KMS-11 (cell line): Measurements from ENCODE around the gene NEK8.

ENCODE experiments used
- H2AFZ ChIP-seq: fragments of 200-600 bp; sonication (generic); 2 replicates; pipeline ENCODE4 v1.6.1; 2016; ENCODE audit warnings: antibody characterized with exemption, mixed run types, low read depth
- H3K27ac ChIP-seq: fragments of 200-600 bp; sonication (generic); 2 replicates; pipeline ENCODE4 v1.6.1; 2016; ENCODE audit warnings: mild to moderate bottlenecking, mixed run types
- H3K27me3 ChIP-seq: fragments of 200-600 bp; sonication (generic); 2 replicates; pipeline ENCODE4 v1.6.1; 2017; ENCODE audit warnings: mild to moderate bottlenecking, low read depth, mixed run types, moderate library complexity; ENCODE audit not compliant: insufficient read depth
- H3K36me3 ChIP-seq: fragments of 200-600 bp; sonication (generic); 2 replicates; pipeline ENCODE4 v1.6.1; 2017; ENCODE audit warnings: mild to moderate bottlenecking, mixed run types; ENCODE audit not compliant: insufficient read depth
- H3K4me1 ChIP-seq: fragments of 200-600 bp; sonication (generic); 2 replicates; pipeline ENCODE4 v1.6.1; 2016; ENCODE audit warnings: mild to moderate bottlenecking, low read depth, mixed run types; ENCODE audit not compliant: poor library complexity, severe bottlenecking
- H3K4me2 ChIP-seq: fragments of 200-600 bp; sonication (generic); 2 replicates; pipeline ENCODE4 v1.7.0; 2016; ENCODE audit warnings: mild to moderate bottlenecking, mixed run types
- H3K4me3 ChIP-seq: fragments of 200-600 bp; sonication (generic); IDR thresholded peaks from 2 replicates; pipeline ENCODE4 v1.6.1; 2017; ENCODE audit warnings: low read depth, low read length, mixed read lengths; ENCODE audit not compliant: insufficient read depth
- H3K79me2 ChIP-seq: fragments of 200-600 bp; sonication (generic); 2 replicates; pipeline ENCODE4 v1.6.1; 2016; ENCODE audit warnings: low read depth, mixed run types; ENCODE audit not compliant: insufficient read depth
- H3K9ac ChIP-seq: fragments of 200-600 bp; sonication (generic); 2 replicates; pipeline ENCODE4 v1.6.1; 2016; ENCODE audit warnings: mild to moderate bottlenecking, mixed run types
- H4K20me1 ChIP-seq: fragments of 200-600 bp; sonication (generic); 2 replicates; pipeline ENCODE4 v1.6.1; 2016; ENCODE audit warnings: mild to moderate bottlenecking, mixed run types; ENCODE audit not compliant: insufficient read depth
- TF ChIP-seq, protein P1 (sequence below): fragments of 200-600 bp; sonication (generic); conservative IDR thresholded peaks from 2 replicates; pipeline ENCODE4 v1.6.1; 2017; ENCODE audit warnings: low read depth, mild to moderate bottlenecking, antibody characterized with exemption, low read length, moderate library complexity, mixed read lengths

NEK8 gene

DNA sequence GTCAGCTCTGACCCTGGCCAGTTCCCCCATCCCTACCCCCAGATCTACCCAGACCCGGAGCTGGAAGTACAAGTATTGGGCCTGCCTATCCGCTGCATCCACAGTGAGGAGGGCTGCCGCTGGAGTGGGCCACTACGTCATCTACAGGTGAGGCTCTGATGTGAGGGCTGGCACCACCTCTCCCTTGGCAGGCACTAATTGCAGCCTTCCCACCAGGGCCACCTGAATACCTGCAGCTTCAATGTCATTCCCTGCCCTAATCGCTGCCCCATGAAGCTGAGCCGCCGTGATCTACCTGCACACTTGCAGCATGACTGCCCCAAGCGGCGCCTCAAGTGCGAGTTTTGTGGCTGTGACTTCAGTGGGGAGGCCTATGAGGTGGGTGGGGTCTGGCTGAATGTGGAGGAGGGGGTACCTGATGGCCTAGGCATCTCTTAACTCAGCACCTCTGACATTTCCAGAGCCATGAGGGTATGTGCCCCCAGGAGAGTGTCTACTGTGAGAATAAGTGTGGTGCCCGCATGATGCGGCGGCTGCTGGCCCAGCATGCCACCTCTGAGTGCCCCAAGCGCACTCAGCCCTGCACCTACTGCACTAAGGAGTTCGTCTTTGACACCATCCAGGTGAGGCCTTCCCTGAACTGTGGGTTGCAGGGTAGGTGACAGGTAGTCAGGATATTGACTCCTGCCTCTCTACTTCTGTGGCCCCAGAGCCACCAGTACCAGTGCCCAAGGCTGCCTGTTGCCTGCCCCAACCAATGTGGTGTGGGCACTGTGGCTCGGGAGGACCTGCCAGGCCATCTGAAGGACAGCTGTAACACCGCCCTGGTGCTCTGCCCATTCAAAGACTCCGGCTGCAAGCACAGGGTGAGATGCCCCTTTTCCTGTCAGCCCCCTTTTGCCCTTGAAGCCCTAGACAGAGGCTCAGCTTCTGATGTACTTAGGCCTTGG, 19.5 kb downstream of the NEK8 start:
- H3K4me2 ChIP-seq, result no peak overlapping the region
- H3K4me3 ChIP-seq, result no peak overlapping the region
- no peaks in the 10 kb centered on the region; the same call in 1 of the 2 replicates for H3K36me3 ChIP-seq
- H3K4me1 ChIP-seq, result peaks cover 41% of the 10 kb centered on the region
- H2AFZ ChIP-seq, result no peak overlapping the region
- no peaks in the 10 kb centered on the region for H3K27me3 ChIP-seq
- H3K27ac ChIP-seq, result no peak overlapping the region
- TF ChIP-seq, protein P1, sequence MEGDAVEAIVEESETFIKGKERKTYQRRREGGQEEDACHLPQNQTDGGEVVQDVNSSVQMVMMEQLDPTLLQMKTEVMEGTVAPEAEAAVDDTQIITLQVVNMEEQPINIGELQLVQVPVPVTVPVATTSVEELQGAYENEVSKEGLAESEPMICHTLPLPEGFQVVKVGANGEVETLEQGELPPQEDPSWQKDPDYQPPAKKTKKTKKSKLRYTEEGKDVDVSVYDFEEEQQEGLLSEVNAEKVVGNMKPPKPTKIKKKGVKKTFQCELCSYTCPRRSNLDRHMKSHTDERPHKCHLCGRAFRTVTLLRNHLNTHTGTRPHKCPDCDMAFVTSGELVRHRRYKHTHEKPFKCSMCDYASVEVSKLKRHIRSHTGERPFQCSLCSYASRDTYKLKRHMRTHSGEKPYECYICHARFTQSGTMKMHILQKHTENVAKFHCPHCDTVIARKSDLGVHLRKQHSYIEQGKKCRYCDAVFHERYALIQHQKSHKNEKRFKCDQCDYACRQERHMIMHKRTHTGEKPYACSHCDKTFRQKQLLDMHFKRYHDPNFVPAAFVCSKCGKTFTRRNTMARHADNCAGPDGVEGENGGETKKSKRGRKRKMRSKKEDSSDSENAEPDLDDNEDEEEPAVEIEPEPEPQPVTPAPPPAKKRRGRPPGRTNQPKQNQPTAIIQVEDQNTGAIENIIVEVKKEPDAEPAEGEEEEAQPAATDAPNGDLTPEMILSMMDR, result no peak
- H3K79me2 ChIP-seq, result peaks cover 24% of the 10 kb centered on the region
- 0 out of 2 replicates have a peak, but pooled peaks cover 9% of the 10 kb centered on the region for H4K20me1 ChIP-seq
- H3K9ac ChIP-seq, result no peak overlapping the region

DNA sequence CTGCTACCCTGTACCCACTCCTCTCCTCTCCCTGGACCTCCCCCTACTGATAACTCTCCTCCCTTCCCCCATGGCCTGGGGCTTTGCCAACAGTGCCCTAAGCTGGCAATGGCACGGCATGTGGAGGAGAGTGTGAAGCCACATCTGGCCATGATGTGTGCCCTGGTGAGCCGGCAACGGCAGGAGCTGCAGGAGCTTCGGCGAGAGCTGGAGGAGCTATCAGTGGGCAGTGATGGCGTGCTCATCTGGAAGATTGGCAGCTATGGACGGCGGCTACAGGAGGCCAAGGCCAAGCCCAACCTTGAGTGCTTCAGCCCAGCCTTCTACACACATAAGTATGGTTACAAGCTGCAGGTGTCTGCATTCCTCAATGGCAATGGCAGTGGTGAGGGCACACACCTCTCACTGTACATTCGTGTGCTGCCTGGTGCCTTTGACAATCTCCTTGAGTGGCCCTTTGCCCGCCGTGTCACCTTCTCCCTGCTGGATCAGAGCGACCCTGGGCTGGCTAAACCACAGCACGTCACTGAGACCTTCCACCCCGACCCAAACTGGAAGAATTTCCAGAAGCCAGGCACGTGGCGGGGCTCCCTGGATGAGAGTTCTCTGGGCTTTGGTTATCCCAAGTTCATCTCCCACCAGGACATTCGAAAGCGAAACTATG, 20.4 kb downstream of the NEK8 start:
- H3K36me3 ChIP-seq, result no peaks in the 10 kb centered on the region; the same call in 1 of the 2 replicates
- peaks cover 38% of the 10 kb centered on the region for H3K4me1 ChIP-seq
- H3K4me2 ChIP-seq, result no peak overlapping the region
- no peak overlapping the region for H2AFZ ChIP-seq
- 0 out of 2 replicates have a peak, but pooled peaks cover 9% of the 10 kb centered on the region for H4K20me1 ChIP-seq
- peaks cover 24% of the 10 kb centered on the region for H3K79me2 ChIP-seq
- H3K27me3 ChIP-seq, result no peaks in the 10 kb centered on the region
- H3K4me3 ChIP-seq, result no peak overlapping the region
- TF ChIP-seq, protein P1, result no peak
- H3K9ac ChIP-seq, result no peak overlapping the region
- no peak overlapping the region for H3K27ac ChIP-seq

DNA sequence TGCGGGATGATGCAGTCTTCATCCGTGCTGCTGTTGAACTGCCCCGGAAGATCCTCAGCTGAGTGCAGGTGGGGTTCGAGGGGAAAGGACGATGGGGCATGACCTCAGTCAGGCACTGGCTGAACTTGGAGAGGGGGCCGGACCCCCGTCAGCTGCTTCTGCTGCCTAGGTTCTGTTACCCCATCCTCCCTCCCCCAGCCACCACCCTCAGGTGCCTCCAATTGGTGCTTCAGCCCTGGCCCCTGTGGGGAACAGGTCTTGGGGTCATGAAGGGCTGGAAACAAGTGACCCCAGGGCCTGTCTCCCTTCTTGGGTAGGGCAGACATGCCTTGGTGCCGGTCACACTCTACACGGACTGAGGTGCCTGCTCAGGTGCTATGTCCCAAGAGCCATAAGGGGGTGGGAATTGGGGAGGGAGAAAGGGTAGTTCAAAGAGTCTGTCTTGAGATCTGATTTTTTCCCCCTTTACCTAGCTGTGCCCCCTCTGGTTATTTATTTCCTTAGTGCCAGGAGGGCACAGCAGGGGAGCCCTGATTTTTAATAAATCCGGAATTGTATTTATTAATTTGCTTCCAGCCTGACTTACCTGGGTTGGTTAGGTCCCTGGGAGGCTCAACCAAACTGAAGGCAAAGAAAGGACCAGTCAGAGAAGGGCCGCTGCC, 21.1 kb downstream of the NEK8 start:
- TF ChIP-seq, protein P1, result no peak
- H4K20me1 ChIP-seq, result 0 out of 2 replicates have a peak, but pooled peaks cover 9% of the 10 kb centered on the region
- no peak overlapping the region for H3K4me2 ChIP-seq
- no peaks in the 10 kb centered on the region for H3K27me3 ChIP-seq
- H3K4me3 ChIP-seq, result no peak overlapping the region
- no peaks in the 10 kb centered on the region; the same call in 1 of the 2 replicates for H3K36me3 ChIP-seq
- no peak overlapping the region for H3K9ac ChIP-seq
- H2AFZ ChIP-seq, result no peak overlapping the region
- H3K27ac ChIP-seq, result peak overlapping the region; percentile 22; the same call in 1 of the 2 replicates
- peaks cover 38% of the 10 kb centered on the region for H3K4me1 ChIP-seq
- peaks cover 19% of the 10 kb centered on the region for H3K79me2 ChIP-seq
